HG03460 (cell line): Measurements from ENCODE around the gene NPPC.
"Not testable (repeated sequence)": the region's sequence is repeated elsewhere in the genome, so short reads cannot be mapped to it uniquely, and the experiment has no call there.

Source experiments
- ATAC-seq: cut with Tn5 transposase; IDR thresholded peaks from one replicate; pipeline ENCODE4 v1.9.1; 2021; ENCODE audit not compliant: unreplicated experiment

The NPPC gene

GRCh38 chr2:231890896-231891513, 35.2 kb downstream of the NPPC start:
- ATAC-seq, result no peak

DNA sequence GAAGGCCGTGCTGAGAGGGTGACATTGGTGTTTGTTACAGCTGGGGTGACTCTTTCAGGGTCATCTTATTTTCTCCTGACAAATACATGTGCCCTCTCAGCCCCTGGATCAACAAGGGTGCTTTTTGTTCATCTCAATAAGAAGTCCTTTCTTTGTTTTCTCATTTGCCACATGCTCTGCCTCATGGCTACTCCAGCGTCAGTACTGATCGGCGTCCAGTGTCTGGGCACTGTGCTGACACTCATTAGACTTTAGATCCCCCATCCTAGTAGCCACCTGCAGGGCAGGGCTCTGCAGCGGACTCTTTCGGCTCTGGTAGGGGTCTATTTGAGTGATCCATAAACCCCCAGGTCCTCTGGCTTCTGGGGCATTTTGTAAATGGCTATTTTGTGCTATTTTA, 38.4 kb downstream of the NPPC start:
- ATAC-seq, result no peak

GRCh38 chr2:231886071-231886681, 40.0 kb downstream of the NPPC start:
- no peak for ATAC-seq

DNA sequence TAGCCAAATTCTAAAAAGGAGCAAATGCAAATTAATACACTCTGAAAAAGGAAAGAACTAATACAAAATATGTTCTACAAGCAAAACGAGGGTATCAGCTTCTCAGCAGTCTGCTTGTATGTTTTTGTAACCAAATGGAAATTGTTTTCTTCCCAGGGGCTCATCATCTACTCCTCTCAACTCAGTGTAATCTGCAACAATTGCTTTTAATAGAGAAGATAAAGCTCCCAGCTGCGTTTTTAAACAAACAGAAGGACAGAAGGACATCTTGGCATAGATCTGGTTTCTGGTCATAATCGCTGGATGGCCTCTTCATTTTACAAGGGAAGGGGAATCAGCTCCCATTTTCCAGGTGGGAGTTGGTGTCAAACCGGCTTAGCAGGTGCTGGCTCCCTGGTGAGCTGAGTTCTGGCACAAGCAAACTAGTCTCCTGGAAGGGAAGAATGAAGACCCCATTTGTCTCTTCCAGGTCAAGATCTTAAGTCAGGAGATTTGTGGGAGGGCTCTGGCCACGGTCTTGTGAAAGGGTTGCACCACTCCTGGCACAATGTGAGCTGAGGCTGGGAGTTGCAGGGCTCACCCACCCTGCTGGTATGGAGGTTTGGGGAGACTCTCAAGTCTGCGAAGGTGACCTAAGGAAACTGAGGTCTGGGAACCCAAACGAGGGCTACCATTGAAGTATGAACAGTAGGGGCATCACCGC, 41.6 kb downstream of the NPPC start:
- ATAC-seq, result no peak

- no peak for ATAC-seq
Measured at GRCh38 chr2:231883468-231883881, 42.7 kb downstream of the NPPC start.

DNA sequence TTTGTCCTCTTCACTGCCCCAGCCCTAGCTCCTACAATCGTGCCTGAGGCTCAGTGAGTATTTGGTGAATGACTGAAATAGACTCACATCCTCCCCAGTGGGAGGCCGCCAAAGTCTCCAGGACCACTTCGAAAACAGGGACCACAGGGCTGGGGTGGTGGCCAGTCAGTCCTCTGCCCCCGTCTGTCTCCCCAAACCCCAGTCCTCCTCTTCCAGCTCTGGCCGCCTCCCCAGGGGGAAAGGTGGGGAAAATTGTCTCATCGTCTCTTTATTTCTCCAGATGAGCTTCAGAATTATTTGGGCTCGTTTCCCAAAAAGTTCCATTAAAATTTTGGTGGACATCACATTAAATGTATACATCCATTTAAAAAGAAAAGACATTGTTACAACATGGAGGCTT, 43.5 kb downstream of the NPPC start:
- no peak for ATAC-seq

GRCh38 chr2:231880371-231880770, 45.8 kb downstream of the NPPC start:
- not testable (repeated sequence) for ATAC-seq

DNA sequence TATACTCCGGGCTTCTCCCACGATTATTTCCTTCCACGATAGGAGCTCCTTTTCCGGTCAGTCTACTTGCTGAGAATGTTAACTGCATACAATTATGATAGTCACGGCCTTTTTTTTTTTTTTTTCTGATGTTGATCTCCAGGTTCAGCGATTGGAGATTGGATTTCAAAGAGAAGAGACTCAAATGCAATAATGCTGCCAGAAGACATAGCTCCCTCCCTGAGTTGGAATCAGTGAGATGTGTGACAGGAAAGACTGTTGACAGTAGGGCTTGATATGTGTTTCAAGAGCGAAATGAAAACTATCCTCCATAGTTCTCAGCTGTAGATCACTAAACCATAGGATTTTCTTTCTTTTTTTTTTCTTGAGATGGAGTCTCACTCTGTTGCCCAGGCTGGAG, 47.0 kb downstream of the NPPC start:
- no peak for ATAC-seq

DNA sequence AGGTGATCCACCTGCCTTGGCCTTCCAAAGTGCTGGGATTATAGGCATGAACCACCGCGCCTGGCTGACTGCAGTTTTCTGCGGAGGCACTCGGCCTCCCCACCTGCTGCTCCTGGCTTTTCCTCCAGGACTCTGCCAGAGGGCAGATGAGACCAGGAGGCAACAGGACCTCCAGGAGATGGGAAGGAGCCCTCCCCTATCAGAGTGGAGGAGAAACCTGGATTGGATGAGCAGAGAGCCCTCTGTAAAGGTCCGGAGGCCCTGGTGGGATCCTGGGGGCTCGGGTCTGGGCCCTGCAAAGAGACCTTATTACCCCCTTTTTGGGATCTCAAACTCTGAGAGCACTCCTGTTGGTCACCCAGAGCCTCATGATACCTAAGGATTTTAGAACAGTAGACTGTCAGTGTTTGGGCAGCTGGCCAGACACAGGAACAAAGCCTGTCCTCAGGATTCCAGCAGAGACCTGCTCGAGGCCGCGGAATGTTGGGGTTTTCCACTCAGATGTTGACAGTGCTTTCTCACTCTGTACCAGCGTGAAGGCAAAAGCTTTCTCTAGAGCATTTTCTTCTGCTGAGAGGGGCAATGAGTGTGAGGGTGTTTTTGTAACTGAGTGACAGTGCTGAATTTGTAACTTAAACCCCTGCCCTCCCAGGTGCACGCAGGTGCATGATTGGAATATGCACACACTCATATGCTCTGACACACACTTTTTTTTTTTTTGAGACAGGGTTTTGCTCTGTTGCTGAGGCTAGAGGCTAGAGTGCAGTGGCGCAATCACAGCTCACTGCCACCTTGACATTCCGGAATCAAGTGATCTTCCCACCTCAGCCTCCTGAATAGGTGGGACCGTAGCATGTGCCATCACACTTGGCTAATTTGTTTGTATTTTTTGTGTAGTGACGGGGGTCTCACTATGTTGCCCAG, 48.4 kb downstream of the NPPC start:
- no peak for ATAC-seq

DNA sequence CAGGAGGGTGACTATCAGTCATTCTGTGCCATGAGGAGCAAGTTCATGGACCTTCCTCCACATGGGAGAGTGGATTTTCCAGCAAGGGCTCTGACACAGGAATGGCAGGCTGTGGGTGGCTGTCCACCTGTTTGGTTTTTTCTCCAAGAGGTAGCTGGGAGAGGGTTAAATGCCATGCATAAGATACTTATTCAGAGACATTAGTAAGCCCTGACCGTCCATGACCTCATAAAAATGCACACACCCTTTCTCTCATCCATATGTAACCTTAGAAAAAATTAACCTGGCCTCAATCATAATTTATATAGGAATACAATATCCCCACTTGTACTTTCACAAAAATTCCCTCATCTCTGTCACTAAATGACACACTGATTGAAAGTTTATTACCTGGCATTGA, 51.3 kb downstream of the NPPC start:
- no peak for ATAC-seq
